Epithelial cell of prostate (primary cell): ENCODE measurements around the gene DMC1.
A peak's percentile ranks its signal among the peaks of the same experiment; 100 is the strongest.

Experiments used
- DNase-seq: peaks from one replicate; pipeline ENCODE4 v3.0.0-alpha.2; 2011; ENCODE audit warnings: low read depth, low spot score
- H3K27ac ChIP-seq: fragments of 450-650 bp; 2 replicates; pipeline ENCODE4 v1.5.1; 2017; ENCODE audit warnings: mild to moderate bottlenecking

DMC1 gene

DNA sequence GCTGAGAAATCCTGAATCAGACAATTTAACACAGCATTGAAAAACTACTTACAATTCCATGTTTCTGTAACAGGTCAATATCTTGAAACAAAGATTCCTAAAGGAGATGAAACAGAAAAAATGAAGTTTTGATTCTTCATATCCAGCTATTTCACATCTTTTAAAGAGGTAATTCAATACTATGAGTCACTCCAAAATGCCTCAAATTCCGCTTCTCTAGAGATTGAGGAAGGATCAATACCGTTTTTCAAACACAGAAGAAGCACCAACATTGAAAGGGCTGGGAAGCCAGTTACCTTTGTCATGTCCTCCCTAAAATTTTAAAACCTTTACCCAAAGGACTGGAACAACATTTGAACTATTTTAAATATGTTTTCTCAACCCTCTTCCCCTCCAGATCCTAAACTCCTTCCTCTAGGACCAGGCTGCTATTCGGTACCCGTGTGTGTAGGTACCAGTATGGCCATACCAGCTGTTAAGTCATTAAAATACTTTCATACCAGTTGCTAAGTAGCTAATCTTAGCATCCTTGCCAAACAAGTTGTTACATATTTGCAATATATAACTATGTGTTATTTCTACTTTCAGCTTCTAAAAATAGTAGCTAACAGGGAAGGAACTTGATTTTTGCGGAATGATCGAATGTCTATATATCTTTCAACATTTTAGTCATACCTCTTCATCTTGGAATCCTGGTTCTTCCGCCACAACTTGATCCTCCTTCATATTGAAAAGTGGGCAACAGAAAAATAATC lies 2.3 kb downstream of the DMC1 start:
- DNase-seq, result no peak
- no peak overlapping the region for H3K27ac ChIP-seq

GRCh38 chr22:38566726-38567504 lies 3.1 kb downstream of the DMC1 start:
- DNase-seq, result no peak
- no peak overlapping the region for H3K27ac ChIP-seq

DNA sequence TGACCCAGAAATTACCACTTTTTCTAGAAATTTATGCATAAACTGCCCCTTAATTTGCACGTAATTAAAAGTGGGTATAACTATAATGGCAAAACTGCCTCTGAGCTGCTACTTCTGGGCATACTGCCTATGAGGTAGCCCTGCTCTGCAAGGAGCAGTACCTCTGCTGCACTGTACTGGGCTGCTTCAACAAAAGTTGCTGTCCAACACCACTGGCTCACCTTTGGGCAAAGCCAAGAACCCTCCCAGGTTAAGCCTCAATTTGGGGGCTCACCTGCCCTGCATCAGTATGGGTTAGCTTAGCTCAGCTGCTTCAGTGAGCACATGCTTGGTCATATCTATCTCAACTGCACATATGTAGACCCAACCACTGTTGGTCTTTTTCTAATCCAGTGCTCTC lies 4.5 kb downstream of the DMC1 start:
- DNase-seq, result no peak
- no peak overlapping the region for H3K27ac ChIP-seq

DNA sequence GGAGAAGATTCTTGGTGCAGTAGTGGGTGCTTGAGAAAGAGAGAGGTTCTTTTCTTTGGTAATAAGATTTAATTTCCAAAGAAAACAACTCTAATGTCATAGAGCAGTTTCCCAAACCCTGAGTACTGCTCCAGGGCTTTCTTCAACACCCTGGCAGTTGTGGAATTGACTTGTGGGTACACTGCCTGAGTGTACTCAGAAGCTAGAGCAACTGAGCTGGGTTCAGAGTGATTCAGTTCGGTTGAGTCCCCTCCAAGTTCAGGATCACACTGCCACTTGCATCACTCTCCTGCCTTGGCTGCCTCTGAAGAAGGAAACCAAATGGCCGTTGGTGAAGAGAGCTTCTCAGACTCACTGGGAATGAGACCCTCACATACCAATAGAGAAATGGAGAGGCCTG lies 5.3 kb downstream of the DMC1 start:
- no peak for DNase-seq
- no peak overlapping the region for H3K27ac ChIP-seq

- DNase-seq, result no peak
- H3K27ac ChIP-seq, result no peak overlapping the region
These were observed 15.7 kb downstream of the DMC1 start for GRCh38 chr22:38554281-38554680.

- H3K27ac ChIP-seq, result no peak overlapping the region
- peak; percentile 36 for DNase-seq
These were observed 20.7 kb downstream of the DMC1 start for GRCh38 chr22:38549101-38549894.

GRCh38 chr22:38540701-38541100 lies 29.3 kb downstream of the DMC1 start:
- H3K27ac ChIP-seq, result no peak overlapping the region
- DNase-seq, result no peak

- H3K27ac ChIP-seq, result no peak overlapping the region
- DNase-seq, result no peak
These were observed 38.6 kb downstream of the DMC1 start for GRCh38 chr22:38531251-38531938.

DNA sequence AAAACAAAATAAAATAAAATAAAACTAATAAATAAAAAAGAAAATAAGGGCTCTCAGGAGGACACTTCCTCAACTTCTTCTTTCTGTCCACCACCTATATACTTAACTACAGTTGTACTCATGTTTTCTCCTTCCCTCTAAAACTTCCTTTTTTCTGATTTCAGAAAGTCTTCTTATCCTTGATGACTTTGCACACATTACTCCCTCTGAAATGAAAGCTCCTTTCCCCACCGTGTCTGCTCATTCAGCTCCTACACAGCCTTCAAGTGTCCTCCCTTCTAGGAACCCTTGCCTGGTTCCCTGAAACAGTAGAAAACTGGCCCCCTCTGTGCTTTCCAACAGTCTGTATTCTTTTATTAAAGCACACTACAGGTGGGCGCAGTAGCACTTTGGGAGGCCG lies 45.6 kb downstream of the DMC1 start:
- no peak overlapping the region for H3K27ac ChIP-seq
- DNase-seq, result no peak

DNA sequence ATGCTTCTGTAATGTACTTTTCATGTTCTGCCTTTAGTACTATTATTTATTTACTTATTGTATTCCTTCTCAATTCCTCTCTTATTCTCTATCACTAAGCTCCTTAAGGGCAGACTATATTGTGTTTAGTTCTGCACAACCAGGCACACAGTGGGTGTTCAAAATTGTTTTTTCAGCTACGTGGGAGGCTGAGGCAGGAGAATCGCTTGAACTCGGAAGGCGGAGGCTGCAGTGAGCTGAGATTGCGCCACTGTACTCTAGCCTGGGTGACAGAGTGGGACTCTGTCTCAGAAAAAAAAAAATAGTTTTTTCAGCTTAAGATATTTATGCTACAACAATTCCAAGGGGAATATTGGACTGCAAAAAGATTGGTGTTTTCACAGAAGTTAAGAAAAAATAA lies 46.5 kb downstream of the DMC1 start:
- H3K27ac ChIP-seq, result no peak overlapping the region
- DNase-seq, result no peak

DNA sequence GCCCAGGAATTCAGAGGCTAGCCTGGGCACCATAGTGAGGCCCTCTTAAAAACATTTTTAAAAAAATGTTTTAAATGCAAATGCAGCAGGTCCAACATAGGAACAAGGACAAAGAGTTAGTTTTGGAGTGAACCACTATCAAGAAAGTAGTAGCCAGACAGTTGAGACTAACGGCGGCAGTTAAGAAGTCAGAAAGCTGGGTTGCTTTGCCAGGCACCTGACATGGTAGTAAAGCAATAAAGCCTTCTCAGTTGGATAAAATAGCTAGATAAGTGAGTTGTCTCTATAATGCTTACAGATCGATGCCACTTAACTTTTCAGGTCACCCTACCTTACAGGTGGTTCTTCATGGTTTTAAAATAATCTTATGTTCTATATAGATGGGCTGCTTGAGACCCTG lies 47.0 kb downstream of the DMC1 start:
- no peak for DNase-seq
- H3K27ac ChIP-seq, result no peak overlapping the region

GRCh38 chr22:38519453-38520250 lies 50.3 kb downstream of the DMC1 start:
- DNase-seq, result no peak
- no peak overlapping the region for H3K27ac ChIP-seq

DNA sequence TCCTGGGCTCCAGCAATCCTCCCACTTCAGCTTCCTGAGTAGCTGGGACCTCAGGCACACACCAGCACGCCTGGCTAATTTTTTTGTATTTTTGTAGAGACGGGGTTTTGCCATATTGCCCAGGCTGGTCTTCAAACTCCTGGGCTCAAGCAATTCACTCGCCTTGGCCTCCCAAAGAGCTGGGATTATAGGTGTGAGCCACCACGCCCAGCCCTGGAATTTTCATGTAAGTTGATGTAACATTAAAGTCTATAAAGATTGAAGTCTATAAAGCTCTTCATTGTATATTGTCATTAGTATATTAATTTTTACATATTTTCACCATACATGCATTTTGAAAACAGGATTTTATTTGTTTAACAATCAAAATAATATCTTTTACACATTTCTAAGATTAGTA lies 51.4 kb downstream of the DMC1 start:
- no peak overlapping the region for H3K27ac ChIP-seq
- DNase-seq, result no peak

DNA sequence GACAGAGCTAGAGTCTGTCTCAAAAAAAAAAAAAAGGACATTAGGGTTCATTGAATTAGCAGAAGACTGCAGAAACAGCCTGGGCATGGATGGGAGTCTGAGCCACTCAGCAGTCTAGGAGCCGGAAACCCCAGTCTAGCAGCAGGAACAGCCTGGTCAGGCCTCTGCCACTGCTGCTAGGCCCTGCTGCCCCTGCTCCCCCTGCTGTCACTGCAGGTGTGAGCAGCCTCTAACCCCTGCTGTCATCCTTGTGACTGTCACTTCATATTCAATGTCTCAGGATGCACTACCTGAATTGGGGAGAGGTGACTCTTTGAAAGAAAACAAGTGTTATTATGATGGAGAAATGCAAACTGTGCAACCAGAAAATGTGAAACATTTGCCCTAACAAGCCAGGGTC lies 56.9 kb downstream of the DMC1 start:
- H3K27ac ChIP-seq, result no peak overlapping the region
- no peak for DNase-seq

- DNase-seq, result no peak
- H3K27ac ChIP-seq, result no peak overlapping the region
These were observed 59.5 kb downstream of the DMC1 start for GRCh38 chr22:38510416-38510970.

DNA sequence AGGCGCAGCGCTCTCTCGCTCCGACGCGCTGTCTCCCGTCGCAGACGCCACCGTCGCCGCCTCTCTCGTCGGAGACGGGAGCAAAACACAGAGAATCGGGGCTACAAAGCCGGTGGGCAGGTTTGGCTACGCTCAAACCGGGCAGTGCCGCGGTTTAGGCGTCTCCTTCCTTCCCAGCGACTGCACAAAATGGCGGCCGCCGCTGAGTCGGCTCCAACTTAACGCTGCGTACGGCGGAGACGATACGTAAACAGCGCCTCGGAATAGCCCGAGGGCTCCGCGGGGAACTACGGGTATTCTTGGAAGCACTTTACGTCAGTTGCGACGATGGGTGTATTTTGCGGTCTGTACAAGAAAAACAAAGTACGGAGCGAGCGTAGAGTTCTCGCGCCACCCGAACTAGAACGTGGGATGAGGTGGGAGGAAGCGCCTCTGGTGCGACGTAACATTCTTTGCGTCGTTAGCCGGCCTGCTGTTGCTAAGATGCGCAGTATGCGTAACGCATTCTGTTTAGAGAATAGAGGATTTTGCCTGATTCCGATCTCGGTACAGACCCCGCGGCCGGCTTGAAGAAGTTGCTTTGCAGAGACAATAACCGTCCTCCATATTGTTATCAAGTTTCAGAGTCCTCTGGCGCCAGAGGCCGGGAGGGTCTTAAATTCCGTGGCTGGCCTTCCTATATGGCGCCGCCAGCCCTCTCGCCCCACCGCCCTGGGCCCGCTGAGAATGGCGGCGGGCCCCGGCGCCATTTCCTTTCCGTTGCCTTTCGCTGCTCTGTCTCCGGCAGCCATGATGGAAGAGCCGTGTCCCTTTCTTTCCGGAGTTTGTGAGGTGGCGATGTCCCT lies 63.6 kb downstream of the DMC1 start, which contains the start of gene DDX17:
Gene DDX17 (minus strand): TSS at position 194 of the 845 bp plus-strand sequence.
- peak within 1 kb of the TSS; percentile 95 for H3K27ac ChIP-seq
- peak; percentile 78 for DNase-seq

DNA sequence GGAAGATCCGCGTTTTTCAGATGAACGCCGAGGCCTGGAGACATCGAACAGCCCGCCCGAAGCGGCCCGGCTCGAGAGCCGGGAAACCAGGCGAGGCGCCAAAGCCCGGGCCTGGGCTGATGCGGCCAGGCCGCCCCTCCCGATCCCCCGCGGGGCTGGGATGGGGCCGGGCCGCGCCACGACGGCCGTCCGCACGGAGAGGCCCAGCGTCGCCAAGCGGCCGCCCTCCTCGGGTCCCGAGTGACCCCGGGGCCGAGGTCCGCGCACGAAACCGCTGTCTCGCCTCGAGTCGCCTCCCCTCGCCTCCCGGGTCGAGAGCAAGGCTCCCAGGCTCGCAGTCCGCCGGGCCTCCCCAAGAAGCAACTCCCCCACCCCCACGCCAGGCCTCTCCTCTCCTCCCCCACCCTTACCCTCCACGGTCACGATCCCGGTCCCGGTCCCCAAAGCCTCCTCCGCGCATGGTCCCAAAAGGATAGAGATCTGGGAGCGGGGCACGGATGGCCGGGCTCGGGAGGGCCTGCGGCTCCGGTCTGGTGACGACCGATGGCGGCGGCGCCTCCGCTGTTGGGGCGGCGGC lies 64.4 kb downstream of the DMC1 start:
- no peak for DNase-seq

More for the DNA sequence above, 64.4 kb downstream of the DMC1 start:
- H3K27ac ChIP-seq, result peak overlapping the region; percentile 95
